A549 treated with Mapracorat at 1 μM for 4 hours (cell line): ENCODE data around the gene DAPP1. TPM values are rescaled to one million over a fixed set of nuclear protein-coding genes. Genes with fewer than 3 reads are reported as not detected.

Source experiments
- total RNA-seq: library from RNA; stranded (reverse); fragments of 200-300 nt; extraction: Qiagen RNA extraction; gene quantifications from 5 replicates; pipeline ENCODE4 v1.2.3, GENCODE V29; 2022

DAPP1 gene
- total RNA-seq, result not detected in 5 replicates

DNA sequence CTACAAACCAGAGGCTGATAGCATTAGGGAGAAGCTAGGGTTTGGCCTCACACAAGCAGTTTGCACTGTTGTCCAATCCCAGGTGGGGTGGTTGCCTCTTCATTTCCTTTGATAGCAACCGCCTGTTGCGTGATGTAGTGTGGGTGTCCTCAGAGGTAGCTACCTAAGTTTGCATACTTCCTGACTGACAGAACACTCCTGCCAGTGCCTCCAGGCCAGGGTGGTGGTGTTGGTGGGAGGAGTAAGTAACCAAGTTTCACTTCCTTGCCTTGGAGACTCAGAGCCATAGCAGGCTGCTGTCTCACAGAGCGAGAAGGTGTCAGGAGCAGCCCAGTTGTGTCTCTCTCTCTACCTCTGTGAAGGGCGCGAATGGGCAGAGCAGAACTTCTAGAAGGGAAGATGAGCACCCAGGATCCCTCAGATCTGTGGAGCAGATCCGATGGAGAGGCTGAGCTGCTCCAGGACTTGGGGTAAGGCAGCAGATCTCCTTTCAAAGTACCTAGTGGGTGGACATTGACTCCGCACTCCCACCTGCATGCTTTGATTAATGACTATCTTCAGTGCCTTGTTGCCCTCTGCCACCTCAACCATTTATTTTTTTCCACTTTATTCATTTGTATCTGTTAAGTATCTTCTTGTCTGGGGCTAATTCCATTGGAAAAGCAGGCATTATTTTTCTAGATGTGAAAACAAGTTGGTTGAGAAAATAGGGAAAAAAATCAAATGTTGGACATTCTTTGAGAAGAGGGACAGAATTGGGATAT, at the start of gene DAPP1:
TSS of gene DAPP1 (plus strand) at position 283 of the 764 bp plus-strand sequence. CDS start at position 370, 87 bp downstream.

GRCh38 chr4:99894161-99894997, 77.8 kb downstream of the DAPP1 start, which contains the start of gene LAMTOR3:
Gene LAMTOR3 (minus strand): TSS chr4:99894427. CDS start chr4:99893963, 464 bp downstream.

Other genes starting within 250 kb of the DAPP1 start
- not detected in 5 replicates for gene MTTP, start 242.0 kb upstream of the DAPP1 start, total RNA-seq
- gene C4orf54, start 159.0 kb upstream of the DAPP1 start, total RNA-seq, result not detected in 5 replicates
- gene LAMTOR3, start 77.6 kb downstream of the DAPP1 start, total RNA-seq, result 25.3 to 29.6 TPM (median 28.2 TPM) in 5 replicates
- 11.0 to 20.5 TPM (median 17.0 TPM) in 5 replicates for gene DNAJB14, start 129.8 kb downstream of the DAPP1 start, total RNA-seq
- 613 to 706 TPM (median 647 TPM) in 5 replicates for gene H2AZ1, start 133.4 kb downstream of the DAPP1 start, total RNA-seq